MM.1S (cell line): Measurements from ENCODE around the gene EFNA3.

Experiments
- CTCF ChIP-seq: fragments of 300-600 bp; sonication (generic); IDR thresholded peaks from 2 replicates; pipeline ENCODE4 v1.5.1; 2016; ENCODE audit warnings: antibody characterized with exemption, low read length, mixed read lengths
- EZH2 ChIP-seq: fragments of 300-600 bp; sonication (generic); optimal IDR thresholded peaks from 2 replicates; pipeline ENCODE3; 2017; ENCODE audit warnings: low read depth, mild to moderate bottlenecking, antibody characterized with exemption, low read length, mixed read lengths

DNA sequence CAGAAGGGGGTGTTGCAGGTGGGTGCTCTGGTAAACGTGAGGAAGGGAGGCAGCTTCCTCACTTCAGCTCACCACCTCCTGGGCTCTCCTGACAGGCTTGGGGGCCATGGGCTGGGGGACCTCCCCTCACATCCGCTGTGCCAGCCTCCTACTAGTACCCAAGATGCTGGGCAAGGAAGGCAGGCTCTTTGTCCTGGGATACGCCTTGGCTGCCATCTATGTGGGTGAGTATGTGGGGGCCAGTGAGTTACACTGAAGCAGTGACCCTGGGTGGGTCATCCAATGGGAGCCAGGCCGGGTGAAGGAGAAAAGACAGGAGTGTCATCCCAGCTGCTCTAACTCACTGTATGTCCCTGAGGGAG lies 39.3 kb upstream of the EFNA3 start:
- TF ChIP-seq CTCF, result no peak
- TF ChIP-seq EZH2, result no peak
